Thyroid gland (tissue), 4 donors: ENCODE results near the gene MZF1. TPM values are rescaled to one million over a fixed set of nuclear protein-coding genes. Genes with fewer than 3 reads are reported as not detected.

Source experiments
- DNase-seq, 2 donors: peaks; one replicate each; pipeline ENCODE4 v3.0.0-alpha.2; 2019
- H3K27ac ChIP-seq, 3 donors: fragments of 200-600 bp; sonication (generic); 1 replicate in 2 of 3; 2 replicates in 1 of 3; pipeline ENCODE4 v1.5.1; 2016 to 2019; ENCODE audit warnings: mild to moderate bottlenecking in 1 of 3, moderate library complexity in 1 of 3
- H3K27me3 ChIP-seq: fragments of 200-600 bp; sonication (generic); one replicate; pipeline ENCODE4 v1.5.1; 2019
- H3K36me3 ChIP-seq, 2 donors: fragments of 200-600 bp; sonication (generic); one replicate each; pipeline ENCODE4 v1.5.1; 2016 to 2019
- H3K4me1 ChIP-seq, 2 donors: fragments of 200-600 bp; sonication (generic); one replicate each; pipeline ENCODE4 v1.5.1; 2017 to 2019
- H3K4me3 ChIP-seq, 3 donors: fragments of 200-600 bp; sonication (generic); replicated peaks in 1 of 3; 1 replicate in 2 of 3; 2 replicates in 1 of 3; pipeline ENCODE4 v1.5.1; 2016; ENCODE audit warnings: mild to moderate bottlenecking in 1 of 3
- H3K9me3 ChIP-seq: fragments of 200-600 bp; sonication (generic); one replicate; pipeline ENCODE4 v1.5.1; 2017
- CTCF ChIP-seq, 6 experiments: fragments of 200-600 bp in 3 of 6; fragments of 450-650 bp in 3 of 6; sonication (generic) in 3 of 6; IDR thresholded peaks; one replicate each; pipeline ENCODE4 v1.5.1; 2016 to 2019; ENCODE audit warnings: antibody characterized with exemption in 6 of 6, mild to moderate bottlenecking in 2 of 6, inconsistent platforms in 1 of 6, moderate library complexity in 1 of 6
- POLR2A ChIP-seq, 2 donors: fragments of 450-650 bp; IDR thresholded peaks; one replicate each; pipeline ENCODE4 v1.6.1; 2017; ENCODE audit warnings: antibody characterized with exemption in 2 of 2, mild to moderate bottlenecking in 2 of 2, moderate library complexity in 1 of 2
- WGBS, 2 donors: methylation state at CpG; one replicate each; pipeline ENCODE4 v1.1.5; 2017; 5-methylcytosine and 5-hydroxymethylcytosine counted together
- intact Hi-C: fragments of 100-400 bp; cut with DNase I; formaldehyde crosslinking; loops from one replicate; pipeline ENCODE4 v1.15.1; 2023
- total RNA-seq, 4 donors: library from RNA; depleted of rRNA; stranded (reverse); fragments of >200 nt; gene quantifications; one replicate each; pipeline ENCODE4 v1.2.3, GENCODE V29; 2016

Gene MZF1
- total RNA-seq, 4 donors from 2014 or later, result 55.0 to 82.7 (median 70.5) TPM

DNA sequence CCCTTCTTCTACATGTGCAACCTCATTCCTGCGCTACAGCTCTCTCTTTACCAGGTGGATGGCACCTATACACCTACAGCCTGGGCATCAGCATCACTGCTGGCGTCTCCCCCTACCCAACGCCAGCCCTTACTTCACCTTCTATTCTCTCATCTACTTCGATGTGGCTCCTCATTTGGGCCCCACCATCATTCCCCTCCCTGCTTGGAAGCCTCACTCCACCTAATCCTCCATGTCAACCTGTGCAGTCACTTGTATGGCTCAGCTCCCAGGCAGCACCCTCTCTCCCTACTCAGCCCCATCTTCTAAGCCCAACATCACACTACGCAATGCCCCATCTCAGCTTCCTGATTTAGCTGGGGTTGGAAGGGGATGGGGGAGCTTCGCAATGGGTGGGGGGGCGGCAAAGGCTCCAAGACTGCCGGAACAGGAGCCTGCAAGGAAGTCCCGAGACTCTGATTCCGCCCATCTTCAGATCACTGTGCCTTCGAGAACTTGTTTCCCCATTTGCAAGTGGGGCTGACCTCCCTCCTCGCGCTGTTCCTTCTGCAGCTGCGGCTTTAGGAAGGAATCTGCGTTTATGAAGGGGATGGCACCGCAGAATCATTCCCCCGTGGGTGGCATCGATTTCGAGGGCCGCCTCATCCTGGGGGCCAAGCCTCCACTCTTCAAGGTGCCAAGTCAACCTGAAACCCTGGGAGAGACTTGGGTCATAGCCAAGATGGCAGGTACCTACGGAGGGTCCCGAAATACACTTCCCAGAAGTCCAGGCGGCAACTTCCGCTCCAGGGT is 913 bp downstream of the MZF1 start:
- Histone ChIP-seq H3K36me3 (peaks cover 13 to 17% of the 10 kb centered on the region in 2 donors), H3K27ac (peak overlapping the region; percentile 88 to 98 (median 93)), H3K4me1 (peaks cover 17 to 19% of the 10 kb centered on the region in 2 donors), H3K27me3 (no peaks in the 10 kb centered on the region), H3K4me3 (peak overlapping the region in 1 of 3 donors; percentile 72), H3K9me3 (no peaks in the 10 kb centered on the region)
- no peak for DNase-seq
- intact Hi-C loops, result no loop called here
- WGBS, 2 donors, result 50 to 66% methylated on average over 17 to 21 of the region's 24 CpGs
- TF ChIP-seq CTCF (IDR thresholded peaks at IDR 0.05) (no peak), POLR2A (IDR thresholded peaks at IDR 0.05) (no peak)

DNA sequence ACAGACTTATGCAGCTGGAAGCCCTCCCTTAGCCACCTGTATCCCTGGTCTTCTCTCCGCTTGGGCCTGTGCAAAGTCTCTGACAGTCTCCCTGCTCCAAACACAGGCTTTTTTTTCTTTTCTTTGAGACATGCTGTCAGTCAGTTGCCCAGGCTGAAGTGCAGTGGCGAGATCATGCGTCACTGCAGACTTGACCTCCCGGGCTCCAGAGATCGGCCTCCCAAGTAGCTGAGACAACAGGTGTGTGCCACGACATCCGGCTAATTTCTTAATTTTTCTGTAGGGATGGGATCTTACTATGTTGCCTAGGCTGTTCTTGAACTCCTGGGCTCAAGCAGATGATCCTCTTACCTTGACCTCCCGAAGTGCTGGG is 1.6 kb downstream of the MZF1 start:
- peak in 1 of 2 donors; percentile 2 for DNase-seq
- TF ChIP-seq POLR2A (IDR thresholded peaks at IDR 0.05) (no peak), CTCF (IDR thresholded peaks at IDR 0.05) (no peak)
- Histone ChIP-seq H3K4me3 (no peak overlapping the region), H3K36me3 (peaks cover 13 to 17% of the 10 kb centered on the region in 2 donors), H3K27ac (no peak overlapping the region), H3K4me1 (peaks cover 17 to 19% of the 10 kb centered on the region in 2 donors), H3K9me3 (no peaks in the 10 kb centered on the region), H3K27me3 (no peaks in the 10 kb centered on the region)
- intact Hi-C loops, result no loop called here
- 94 to 96% methylated on average over 8 of the region's 8 CpGs for whole genome bisulfite sequencing, 2 donors

- no peaks in the 10 kb centered on the region for H3K9me3 ChIP-seq
- DNase-seq, result peak in 1 of 2 donors; percentile 3
- no peak for TF ChIP-seq CTCF (IDR thresholded peaks at IDR 0.05)
- no peak for TF ChIP-seq POLR2A (IDR thresholded peaks at IDR 0.05)
- intact Hi-C loops, result no loop called here
- 89 to 93% methylated on average over 3 to 16 of the region's 25 CpGs for WGBS, 2 donors
- H3K36me3 ChIP-seq, result peaks cover 13 to 17% of the 10 kb centered on the region in 2 donors
- H3K4me1 ChIP-seq, result peaks cover 17% of the 10 kb centered on the region in 2 donors
- H3K27me3 ChIP-seq, result no peaks in the 10 kb centered on the region
- no peak overlapping the region for H3K27ac ChIP-seq
- H3K4me3 ChIP-seq, result no peak overlapping the region
These were observed 2.2 kb downstream of the MZF1 start for GRCh38 chr19:58570770-58571574.

- TF ChIP-seq CTCF (IDR thresholded peaks at IDR 0.05), result no peak
- no peak for TF ChIP-seq POLR2A (IDR thresholded peaks at IDR 0.05)
- Histone ChIP-seq H3K9me3 (no peaks in the 10 kb centered on the region), H3K27me3 (no peaks in the 10 kb centered on the region), H3K27ac (no peak overlapping the region), H3K4me1 (peaks cover 15 to 17% of the 10 kb centered on the region in 2 donors), H3K36me3 (peaks cover 13 to 17% of the 10 kb centered on the region in 2 donors), H3K4me3 (no peak overlapping the region)
- DNase-seq, result peak in 1 of 2 donors; percentile 1
- WGBS, 2 donors, result 95 to 96% methylated on average over 6 to 7 of the region's 8 CpGs
- intact Hi-C loops, result no loop called here
These were observed 3.0 kb downstream of the MZF1 start for GRCh38 chr19:58569943-58570670.
